Stimulated activated naive B cell treated with anti-CD40 and anti-IgM and Interleukin-4, amounts not matched to agents 10 μg/mL and 1 μg/mL and 100 μg/mL, for 72 hours (primary cell): ENCODE data around the gene COX4I1.

Source experiments
- ATAC-seq, 2 donors: fragments of 150-1000 bp; cut with Tn5 transposase; replicated peaks; 2 replicates each; pipeline ENCODE4 v1.10.0; 2021; ENCODE audit warnings: moderate library complexity in 1 of 2
- DNase-seq: peaks from one replicate; pipeline ENCODE4 v3.0.0; 2021
- H3K27ac Mint-ChIP-seq: one replicate; pipeline ENCODE4 v1.8.0; 2022; ENCODE audit warnings: mild to moderate bottlenecking, mixed read lengths
- H3K27me3 Mint-ChIP-seq, 2 donors: one replicate each; pipeline ENCODE4 v1.8.0; 2022; ENCODE audit warnings: mixed read lengths in 2 of 2
- H3K36me3 Mint-ChIP-seq, 2 donors: one replicate each; pipeline ENCODE4 v1.8.0; 2022; ENCODE audit warnings: mixed read lengths in 2 of 2, mild to moderate bottlenecking in 1 of 2
- H3K4me1 Mint-ChIP-seq, 2 donors: one replicate each; pipeline ENCODE4 v1.8.0; 2022; ENCODE audit warnings: mixed read lengths in 2 of 2, mild to moderate bottlenecking in 1 of 2
- H3K4me3 Mint-ChIP-seq, 2 donors: one replicate each; pipeline ENCODE4 v1.8.0; 2022; ENCODE audit warnings: mild to moderate bottlenecking in 2 of 2, mixed read lengths in 2 of 2, moderate library complexity in 1 of 2
- H3K9me3 Mint-ChIP-seq, 2 donors: one replicate each; pipeline ENCODE4 v1.8.0; 2022; ENCODE audit warnings: mixed read lengths in 2 of 2, mild to moderate bottlenecking in 1 of 2

The COX4I1 gene

GRCh38 chr16:85759136-85759535 lies 40.4 kb upstream of the COX4I1 start:
- H3K27me3 Mint-ChIP-seq: no peaks in the 10 kb centered on the region
- H3K27ac Mint-ChIP-seq: peak overlapping the region; percentile 15
- no peaks in the 10 kb centered on the region for H3K36me3 Mint-ChIP-seq
- H3K4me1 Mint-ChIP-seq: peaks cover 46 to 82% of the 10 kb centered on the region in 2 donors
- DNase-seq (peak; percentile 60), ATAC-seq (peak; percentile 33 to 52)
- H3K9me3 Mint-ChIP-seq: peaks cover 0 to 2% of the 10 kb centered on the region in 2 donors
- H3K4me3 Mint-ChIP-seq: peak overlapping the region; percentile 2 to 48

- no peaks in the 10 kb centered on the region for H3K36me3 Mint-ChIP-seq
- no peaks in the 10 kb centered on the region for H3K27me3 Mint-ChIP-seq
- no peak overlapping the region for H3K27ac Mint-ChIP-seq
- peaks cover 0 to 2% of the 10 kb centered on the region in 2 donors for H3K9me3 Mint-ChIP-seq
- peaks cover 39 to 75% of the 10 kb centered on the region in 2 donors for H3K4me1 Mint-ChIP-seq
- no peak overlapping the region for H3K4me3 Mint-ChIP-seq
- DNase-seq (no peak), ATAC-seq (no peak)
These were observed 39.7 kb upstream of the COX4I1 start for GRCh38 chr16:85759631-85760419.

- no peak overlapping the region for H3K27ac Mint-ChIP-seq
- no peaks in the 10 kb centered on the region for H3K36me3 Mint-ChIP-seq
- DNase-seq (no peak), ATAC-seq (no peak)
- peaks cover 0 to 2% of the 10 kb centered on the region in 2 donors for H3K9me3 Mint-ChIP-seq
- H3K27me3 Mint-ChIP-seq: peaks cover 0 to 7% of the 10 kb centered on the region in 2 donors
- H3K4me3 Mint-ChIP-seq: no peak overlapping the region
- H3K4me1 Mint-ChIP-seq: peaks cover 25 to 55% of the 10 kb centered on the region in 2 donors
These were observed 37.6 kb upstream of the COX4I1 start for GRCh38 chr16:85761861-85762260.

GRCh38 chr16:85762970-85763369 lies 36.5 kb upstream of the COX4I1 start:
- no peak overlapping the region for H3K4me3 Mint-ChIP-seq
- H3K4me1 Mint-ChIP-seq: peaks cover 23 to 44% of the 10 kb centered on the region in 2 donors
- peaks cover 0 to 2% of the 10 kb centered on the region in 2 donors for H3K9me3 Mint-ChIP-seq
- H3K36me3 Mint-ChIP-seq: peaks cover 0 to under 1% of the 10 kb centered on the region in 2 donors
- ATAC-seq: no peak
- H3K27ac Mint-ChIP-seq: no peak overlapping the region
- peaks cover 0 to 7% of the 10 kb centered on the region in 2 donors for H3K27me3 Mint-ChIP-seq
- no peak for DNase-seq

GRCh38 chr16:85763616-85764015 lies 35.9 kb upstream of the COX4I1 start:
- no peak for DNase-seq
- Mint-ChIP-seq H3K9me3 (peaks cover 0 to 2% of the 10 kb centered on the region in 2 donors), H3K27me3 (peaks cover 0 to 7% of the 10 kb centered on the region in 2 donors), H3K36me3 (peaks cover 0 to 5% of the 10 kb centered on the region in 2 donors), H3K27ac (no peak overlapping the region), H3K4me1 (peaks cover 21 to 38% of the 10 kb centered on the region in 2 donors), H3K4me3 (no peak overlapping the region)
- no peak for ATAC-seq

GRCh38 chr16:85765211-85765610 lies 34.3 kb upstream of the COX4I1 start:
- ATAC-seq (no peak), DNase-seq (no peak)
- no peak overlapping the region for H3K4me3 Mint-ChIP-seq
- peaks cover 10 to 22% of the 10 kb centered on the region in 2 donors for H3K4me1 Mint-ChIP-seq
- H3K9me3 Mint-ChIP-seq: no peaks in the 10 kb centered on the region
- peaks cover 0 to 7% of the 10 kb centered on the region in 2 donors for H3K27me3 Mint-ChIP-seq
- H3K27ac Mint-ChIP-seq: no peak overlapping the region
- H3K36me3 Mint-ChIP-seq: peaks cover 0 to 5% of the 10 kb centered on the region in 2 donors

- Mint-ChIP-seq H3K9me3 (no peaks in the 10 kb centered on the region), H3K36me3 (peaks cover 1 to 8% of the 10 kb centered on the region in 2 donors), H3K4me3 (no peak overlapping the region), H3K4me1 (peaks cover 10 to 22% of the 10 kb centered on the region in 2 donors), H3K27me3 (peaks cover 0 to 7% of the 10 kb centered on the region in 2 donors), H3K27ac (no peak overlapping the region)
- no peak for ATAC-seq
- DNase-seq: no peak
These were observed 33.7 kb upstream of the COX4I1 start for GRCh38 chr16:85765767-85766166.

GRCh38 chr16:85767531-85767930 lies 32.0 kb upstream of the COX4I1 start:
- peaks cover 5 to 10% of the 10 kb centered on the region in 2 donors for H3K4me1 Mint-ChIP-seq

GRCh38 chr16:85768199-85768598 lies 31.3 kb upstream of the COX4I1 start:
- Mint-ChIP-seq H3K27ac (no peak overlapping the region), H3K4me3 (no peak overlapping the region), H3K9me3 (no peaks in the 10 kb centered on the region), H3K36me3 (peaks cover 2 to 8% of the 10 kb centered on the region in 2 donors), H3K27me3 (peaks cover 0 to 7% of the 10 kb centered on the region in 2 donors), H3K4me1 (peaks cover 5% of the 10 kb centered on the region in 2 donors)
- no peak for ATAC-seq
- no peak for DNase-seq

More at GRCh38 chr16:85767531-85767930, 32.0 kb upstream of the COX4I1 start:
- ATAC-seq (no peak), DNase-seq (no peak)
- H3K9me3 Mint-ChIP-seq: no peaks in the 10 kb centered on the region
- peaks cover 2 to 8% of the 10 kb centered on the region in 2 donors for H3K36me3 Mint-ChIP-seq
- H3K27me3 Mint-ChIP-seq: peaks cover 0 to 7% of the 10 kb centered on the region in 2 donors
- H3K4me3 Mint-ChIP-seq: no peak overlapping the region
- no peak overlapping the region for H3K27ac Mint-ChIP-seq

- H3K4me3 Mint-ChIP-seq: no peak overlapping the region
- H3K36me3 Mint-ChIP-seq: peaks cover 6 to 18% of the 10 kb centered on the region in 2 donors
- no peak for ATAC-seq
- peaks cover 0 to 4% of the 10 kb centered on the region in 2 donors for H3K27me3 Mint-ChIP-seq
- H3K9me3 Mint-ChIP-seq: no peaks in the 10 kb centered on the region
- H3K27ac Mint-ChIP-seq: no peak overlapping the region
- H3K4me1 Mint-ChIP-seq: peaks cover 0 to 5% of the 10 kb centered on the region in 2 donors
- no peak for DNase-seq
These were observed 28.8 kb upstream of the COX4I1 start for GRCh38 chr16:85770741-85771140.

- Mint-ChIP-seq H3K4me3 (no peak overlapping the region), H3K4me1 (no peaks in the 10 kb centered on the region), H3K36me3 (peaks cover 16 to 30% of the 10 kb centered on the region in 2 donors), H3K9me3 (no peaks in the 10 kb centered on the region), H3K27ac (no peak overlapping the region), H3K27me3 (no peaks in the 10 kb centered on the region)
- DNase-seq (no peak), ATAC-seq (no peak)
These were observed 26.5 kb upstream of the COX4I1 start for GRCh38 chr16:85773044-85773443.

GRCh38 chr16:85774136-85774535 lies 25.4 kb upstream of the COX4I1 start:
- ATAC-seq (no peak), DNase-seq (no peak)
- Mint-ChIP-seq H3K27me3 (no peaks in the 10 kb centered on the region), H3K4me1 (peaks cover 0 to 3% of the 10 kb centered on the region in 2 donors), H3K36me3 (peaks cover 25 to 38% of the 10 kb centered on the region in 2 donors), H3K9me3 (no peaks in the 10 kb centered on the region), H3K27ac (no peak overlapping the region), H3K4me3 (no peak overlapping the region)

- H3K27ac Mint-ChIP-seq: no peak overlapping the region
- no peaks in the 10 kb centered on the region for H3K27me3 Mint-ChIP-seq
- no peak for DNase-seq
- peaks cover 28 to 42% of the 10 kb centered on the region in 2 donors for H3K36me3 Mint-ChIP-seq
- peaks cover 0 to 5% of the 10 kb centered on the region in 2 donors for H3K4me1 Mint-ChIP-seq
- no peak for ATAC-seq
- H3K4me3 Mint-ChIP-seq: no peak overlapping the region
- H3K9me3 Mint-ChIP-seq: no peaks in the 10 kb centered on the region
These were observed 24.7 kb upstream of the COX4I1 start for GRCh38 chr16:85774811-85775210.

- Mint-ChIP-seq H3K27me3 (no peaks in the 10 kb centered on the region), H3K4me1 (peaks cover 0 to 8% of the 10 kb centered on the region in 2 donors), H3K27ac (no peak overlapping the region), H3K9me3 (no peaks in the 10 kb centered on the region), H3K4me3 (no peak overlapping the region), H3K36me3 (peaks cover 43 to 60% of the 10 kb centered on the region in 2 donors)
- DNase-seq (no peak), ATAC-seq (no peak)
These were observed 21.7 kb upstream of the COX4I1 start for GRCh38 chr16:85777583-85778310.
